Measurements from ENCODE around the gene PHACTR3. TPM values are rescaled to one million over a fixed set of nuclear protein-coding genes. Genes with fewer than 3 reads are reported as not detected.
A peak's percentile ranks its signal among the peaks of the same experiment; 100 is the strongest.

Gene PHACTR3
- total and polyA plus RNA-seq, 4 donors, result 0.14 to 0.42 (median 0.17) TPM

DNA sequence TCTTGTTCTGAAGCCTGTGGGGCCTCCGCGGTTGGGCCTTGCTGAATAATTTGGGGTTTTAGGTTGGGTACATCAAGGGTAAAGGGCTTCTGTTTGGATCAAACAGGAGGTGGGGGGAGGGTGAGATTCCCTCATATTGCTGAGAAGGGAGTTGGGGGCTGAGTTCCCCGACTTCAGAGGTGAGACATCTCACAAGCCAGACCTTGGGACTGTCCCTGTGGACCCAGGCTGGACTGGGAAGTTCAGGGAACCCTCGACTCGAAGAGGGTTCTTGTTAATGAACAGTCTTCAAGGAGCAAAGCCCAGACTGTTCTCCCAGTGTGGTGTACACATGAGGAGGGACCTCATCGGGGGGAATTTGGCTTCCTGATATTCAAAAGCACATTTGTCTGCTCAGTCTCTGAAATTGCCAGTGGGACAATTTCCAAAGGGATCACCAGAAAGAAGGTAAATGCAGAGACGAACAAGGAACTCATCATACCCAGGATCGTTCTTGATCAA lies 210.6 kb downstream of the PHACTR3 start:
- Histone ChIP-seq H3K36me3 (ENCODE audit: control insufficient read depth in 4 of 4, insufficient read depth in 3 of 4, low read depth in 1 of 4, low read length in 3 of 4) (no peaks in the 10 kb centered on the region), H3K9ac (ENCODE audit: low read depth in 1 of 2, low read length in 2 of 2) (no peak overlapping the region), H3K27me3 (ENCODE audit: control insufficient read depth in 4 of 4, insufficient read depth in 4 of 4, low read length in 3 of 4) (peaks cover 0 to 6% (median 0%) of the 10 kb centered on the region in 4 donors), H3K4me3 (ENCODE audit: low read depth in 1 of 3, low read length in 3 of 3) (no peak overlapping the region), H3K9me3 (ENCODE audit: control insufficient read depth in 4 of 4, low read length in 3 of 4) (no peaks in the 10 kb centered on the region), H3K27ac (ENCODE audit: low read depth in 1 of 2, low read length in 2 of 2) (no peak overlapping the region), H3K4me1 (ENCODE audit: control insufficient read depth in 4 of 4, insufficient read depth in 4 of 4, low read length in 3 of 4) (no peaks in the 10 kb centered on the region)
- WGBS, result 81% methylated on average over 8 of the region's 8 CpGs
- peak; percentile 13 for DNase-seq (ENCODE audit: low spot score)
- no peak for TF ChIP-seq ZBTB33 (IDR thresholded peaks at IDR 0.05)
- no peak for TF ChIP-seq TAF1 (conservative IDR thresholded peaks at IDR 0.05)
- no peak for TF ChIP-seq FOXA2 (IDR thresholded peaks at IDR 0.05)
- TF ChIP-seq GABPA (IDR thresholded peaks at IDR 0.05 in 1 of 2, conservative IDR thresholded peaks at IDR 0.05 in 1 of 2), result no peak
- no peak for TF ChIP-seq HNF4A (conservative IDR thresholded peaks at IDR 0.05)
- TF ChIP-seq YY1 (IDR thresholded peaks at IDR 0.05), result no peak
- no peak for TF ChIP-seq CTCF (IDR thresholded peaks at IDR 0.05; ENCODE audit: low read depth, low read length, missing input control)
- no peak for TF ChIP-seq HNF4G (IDR thresholded peaks at IDR 0.05)
- TF ChIP-seq RAD21 (IDR thresholded peaks at IDR 0.05), result no peak
- TF ChIP-seq, protein P1, sequence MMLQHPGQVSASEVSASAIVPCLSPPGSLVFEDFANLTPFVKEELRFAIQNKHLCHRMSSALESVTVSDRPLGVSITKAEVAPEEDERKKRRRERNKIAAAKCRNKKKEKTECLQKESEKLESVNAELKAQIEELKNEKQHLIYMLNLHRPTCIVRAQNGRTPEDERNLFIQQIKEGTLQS (IDR thresholded peaks at IDR 0.05), result no peak
- TF ChIP-seq NR2F2 (IDR thresholded peaks at IDR 0.05), result no peak
- TF ChIP-seq RXRA (IDR thresholded peaks at IDR 0.05), result no peak
- TF ChIP-seq SP1 (IDR thresholded peaks at IDR 0.05), result no peak
- TF ChIP-seq FOXA1 (IDR thresholded peaks at IDR 0.05), result no peak
- no peak for TF ChIP-seq REST (IDR thresholded peaks at IDR 0.05)
- TF ChIP-seq JUND (IDR thresholded peaks at IDR 0.05), result no peak

DNA sequence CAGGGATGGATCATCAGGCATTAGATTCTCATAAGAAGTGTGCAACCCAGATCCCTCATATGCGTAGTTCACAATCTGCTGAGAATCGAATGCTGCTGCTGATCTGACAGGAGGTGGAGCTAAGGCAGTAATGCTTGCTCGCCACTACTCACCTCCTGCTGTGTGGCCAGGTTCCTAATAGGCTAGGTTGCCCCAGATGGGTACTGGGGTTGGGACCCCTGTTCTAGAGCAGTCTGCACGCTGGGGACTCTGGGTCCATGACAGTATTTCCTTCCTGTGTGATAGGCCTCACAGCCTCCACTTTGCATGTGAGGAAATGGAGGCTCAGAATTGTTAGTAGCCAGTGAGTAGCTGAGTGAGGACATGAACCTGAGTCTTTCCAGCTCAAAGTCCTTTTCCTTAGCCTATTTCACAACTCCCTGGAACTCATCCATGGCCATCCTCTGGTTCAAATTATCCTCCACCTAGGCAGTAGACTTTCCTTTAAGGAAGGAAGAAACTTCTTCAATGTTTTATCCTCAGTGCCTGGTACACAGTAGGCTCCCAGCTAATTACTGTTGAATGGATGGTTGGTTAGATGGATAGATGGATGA lies 211.9 kb downstream of the PHACTR3 start:
- Histone ChIP-seq H3K27ac (ENCODE audit: low read depth in 1 of 2, low read length in 2 of 2) (no peak overlapping the region), H3K27me3 (ENCODE audit: control insufficient read depth in 4 of 4, insufficient read depth in 4 of 4, low read length in 3 of 4) (peaks cover 0 to 6% (median 0%) of the 10 kb centered on the region in 4 donors), H3K4me1 (ENCODE audit: control insufficient read depth in 4 of 4, insufficient read depth in 4 of 4, low read length in 3 of 4) (no peaks in the 10 kb centered on the region), H3K9me3 (ENCODE audit: control insufficient read depth in 4 of 4, low read length in 3 of 4) (no peaks in the 10 kb centered on the region), H3K9ac (ENCODE audit: low read depth in 1 of 2, low read length in 2 of 2) (no peak overlapping the region), H3K36me3 (ENCODE audit: control insufficient read depth in 4 of 4, insufficient read depth in 3 of 4, low read depth in 1 of 4, low read length in 3 of 4) (no peaks in the 10 kb centered on the region), H3K4me3 (ENCODE audit: low read depth in 1 of 3, low read length in 3 of 3) (no peak overlapping the region)
- DNase-seq (ENCODE audit: low spot score), result peak; percentile 8
- TF ChIP-seq JUND (IDR thresholded peaks at IDR 0.05) (no peak), FOXA2 (IDR thresholded peaks at IDR 0.05) (no peak)
- WGBS, result 84% methylated on average over 4 of the region's 4 CpGs

Measured in liver (tissue), 9 donors.